ENCODE results near the gene METTL6. TPM values are rescaled to one million over a fixed set of nuclear protein-coding genes. Genes with fewer than 3 reads are reported as not detected.

METTL6 gene
- total and polyA plus RNA-seq, 10 of the 15 experiments (the other 5 are each of a cell fraction or from before 2014, with no cell fraction given): 13.8 to 29.6 (median 20.8) TPM

DNA sequence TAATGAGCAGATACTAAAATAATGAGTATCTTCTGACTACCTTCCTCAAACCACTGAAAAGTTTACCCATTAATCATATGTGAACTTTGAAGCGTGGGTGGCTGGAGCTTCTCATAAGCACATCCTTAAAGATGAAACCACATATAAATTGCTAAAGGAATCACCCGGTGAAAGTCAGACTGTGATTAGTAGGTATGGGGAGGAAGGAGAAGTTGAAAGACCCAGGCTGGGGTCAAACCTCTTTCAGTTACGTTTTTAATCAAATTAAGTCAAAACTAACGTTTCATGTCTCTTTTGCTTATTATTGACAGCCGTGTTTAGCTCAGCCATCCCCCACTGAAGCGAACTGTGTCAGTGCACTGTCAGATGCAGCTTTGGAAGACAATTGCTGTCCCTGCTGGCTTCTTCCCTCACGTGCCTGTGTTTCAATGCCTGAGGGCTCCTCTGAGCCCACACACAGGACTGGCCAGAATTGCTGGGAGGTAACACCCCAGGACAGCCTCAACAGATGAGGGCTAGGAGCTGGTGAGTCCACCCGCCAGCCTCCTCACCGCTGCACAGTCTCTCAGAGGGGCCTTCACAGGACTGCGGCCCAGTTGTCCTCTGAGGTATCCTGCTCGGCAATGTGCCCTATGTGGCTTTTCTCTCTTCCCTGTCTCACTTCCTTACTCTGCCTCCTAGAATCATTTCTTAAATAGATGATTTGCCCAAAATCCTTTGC lies 65.7 kb downstream of the METTL6 start (continued):
- TF ChIP-seq, protein P1, sequence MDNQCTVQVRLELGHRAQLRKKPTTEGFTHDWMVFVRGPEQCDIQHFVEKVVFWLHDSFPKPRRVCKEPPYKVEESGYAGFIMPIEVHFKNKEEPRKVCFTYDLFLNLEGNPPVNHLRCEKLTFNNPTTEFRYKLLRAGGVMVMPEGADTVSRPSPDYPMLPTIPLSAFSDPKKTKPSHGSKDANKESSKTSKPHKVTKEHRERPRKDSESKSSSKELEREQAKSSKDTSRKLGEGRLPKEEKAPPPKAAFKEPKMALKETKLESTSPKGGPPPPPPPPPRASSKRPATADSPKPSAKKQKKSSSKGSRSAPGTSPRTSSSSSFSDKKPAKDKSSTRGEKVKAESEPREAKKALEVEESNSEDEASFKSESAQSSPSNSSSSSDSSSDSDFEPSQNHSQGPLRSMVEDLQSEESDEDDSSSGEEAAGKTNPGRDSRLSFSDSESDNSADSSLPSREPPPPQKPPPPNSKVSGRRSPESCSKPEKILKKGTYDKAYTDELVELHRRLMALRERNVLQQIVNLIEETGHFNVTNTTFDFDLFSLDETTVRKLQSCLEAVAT (IDR thresholded peaks at IDR 0.05): peak; percentile 83
- TF ChIP-seq ZNF384 (IDR thresholded peaks at IDR 0.05; ENCODE audit: borderline replicate concordance, low read depth, low read length): no peak
- TF ChIP-seq HDAC6 (IDR thresholded peaks at IDR 0.05; ENCODE audit: unreplicated experiment): no peak
- no peak for TF ChIP-seq SUPT20H (IDR thresholded peaks at IDR 0.05; ENCODE audit: borderline replicate concordance, control insufficient read depth, low read depth, low read length)
- TF ChIP-seq TBL1XR1 (IDR thresholded peaks at IDR 0.05; ENCODE audit: low read depth, low read length): peak; percentile 100
- peak; percentile 96 for TF ChIP-seq PAX5 (IDR thresholded peaks at IDR 0.05; ENCODE audit: borderline replicate concordance, low read depth, low read length)
- TF ChIP-seq ZNF24 (IDR thresholded peaks at IDR 0.05): peak; percentile 85
- TF ChIP-seq NR2C2 (IDR thresholded peaks at IDR 0.05; ENCODE audit: borderline replicate concordance, control insufficient read depth, insufficient read length, low read depth): no peak
- TF ChIP-seq HCFC1 (IDR thresholded peaks at IDR 0.05; ENCODE audit: low read length): no peak; the same call in 1 of the 2 replicates
- no peak for TF ChIP-seq STAT1 (conservative IDR thresholded peaks at IDR 0.05)
- TF ChIP-seq ZNF207 (IDR thresholded peaks at IDR 0.05; ENCODE audit: borderline replicate concordance): no peak; the same call in 1 of the 2 replicates
- TF ChIP-seq KAT2A (conservative IDR thresholded peaks at IDR 0.05; ENCODE audit: control insufficient read depth, low read depth, low read length): no peak
- TF ChIP-seq, protein P2, sequence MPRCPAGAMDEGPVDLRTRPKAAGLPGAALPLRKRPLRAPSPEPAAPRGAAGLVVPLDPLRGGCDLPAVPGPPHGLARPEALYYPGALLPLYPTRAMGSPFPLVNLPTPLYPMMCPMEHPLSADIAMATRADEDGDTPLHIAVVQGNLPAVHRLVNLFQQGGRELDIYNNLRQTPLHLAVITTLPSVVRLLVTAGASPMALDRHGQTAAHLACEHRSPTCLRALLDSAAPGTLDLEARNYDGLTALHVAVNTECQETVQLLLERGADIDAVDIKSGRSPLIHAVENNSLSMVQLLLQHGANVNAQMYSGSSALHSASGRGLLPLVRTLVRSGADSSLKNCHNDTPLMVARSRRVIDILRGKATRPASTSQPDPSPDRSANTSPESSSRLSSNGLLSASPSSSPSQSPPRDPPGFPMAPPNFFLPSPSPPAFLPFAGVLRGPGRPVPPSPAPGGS (IDR thresholded peaks at IDR 0.05; ENCODE audit: borderline replicate concordance, insufficient read depth, low read depth, low read length, poor library complexity, severe bottlenecking): peak; percentile 86
- peak; percentile 92 for TF ChIP-seq NBN (IDR thresholded peaks at IDR 0.05)
- TF ChIP-seq, protein P3, sequence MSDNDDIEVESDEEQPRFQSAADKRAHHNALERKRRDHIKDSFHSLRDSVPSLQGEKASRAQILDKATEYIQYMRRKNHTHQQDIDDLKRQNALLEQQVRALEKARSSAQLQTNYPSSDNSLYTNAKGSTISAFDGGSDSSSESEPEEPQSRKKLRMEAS (IDR thresholded peaks at IDR 0.05; ENCODE audit: low read depth, low read length): no peak; the same call in 1 of the 2 replicates
- peak; percentile 87; the same call in 1 of the 2 replicates for TF ChIP-seq TCF3 (IDR thresholded peaks at IDR 0.05; ENCODE audit: borderline replicate concordance, insufficient read depth, low read depth, low read length)
- no peak for TF ChIP-seq SUZ12 (IDR thresholded peaks at IDR 0.05; ENCODE audit: unreplicated experiment)
- TF ChIP-seq ZNF274 (IDR thresholded peaks at IDR 0.05; ENCODE audit: insufficient read depth, insufficient read length): no peak
- no peak for TF ChIP-seq NRF1 (conservative IDR thresholded peaks at IDR 0.05; ENCODE audit: low read depth, low read length)
- no peak for TF ChIP-seq KDM1A (IDR thresholded peaks at IDR 0.05; ENCODE audit: borderline replicate concordance)
- TF ChIP-seq ZSCAN29 (IDR thresholded peaks at IDR 0.05): peak; percentile 68; the same call in 1 of the 2 replicates
- no peak for TF ChIP-seq SIX5 (IDR thresholded peaks at IDR 0.05; ENCODE audit: low read depth, low read length, severe bottlenecking)
